Measurements from ENCODE around the gene DUXB.

Gene DUXB

DNA sequence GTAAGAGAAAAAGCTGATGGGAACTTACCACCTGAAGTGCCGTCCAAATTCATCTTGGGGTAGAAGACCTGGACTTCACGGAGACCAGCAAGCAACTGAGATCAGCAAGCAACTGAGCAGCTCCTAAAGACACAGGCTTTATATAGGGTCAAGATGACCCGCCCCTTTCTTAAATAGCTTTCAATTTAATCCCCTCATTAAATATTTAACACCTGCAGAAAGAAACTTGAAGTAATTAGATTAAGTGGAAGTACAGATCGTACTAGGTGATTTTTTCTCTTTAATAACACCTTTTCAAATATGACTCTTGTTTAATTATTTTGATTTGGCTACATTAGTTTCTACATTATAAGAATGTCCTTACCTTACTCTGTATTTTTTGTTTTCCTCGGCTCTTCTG, 25.1 kb upstream of the DUXB start, which contains the start of gene CPHXL:
CPHXL (minus strand) TSS at position 101 of the 400 bp plus-strand sequence; CDS start at position 53, 48 bp downstream.
- no peaks in the 10 kb centered on the region for H3K9me3 ChIP-seq (ENCODE audit: control insufficient read depth, insufficient read depth, low read depth, low read length)
- H3K36me3 ChIP-seq (ENCODE audit: control insufficient read depth in 2 of 2, insufficient read depth in 1 of 2, low read length in 2 of 2), result no peaks in the 10 kb centered on the region
- no peak within 1 kb of the TSS for H3K4me3 ChIP-seq (ENCODE audit: low read depth, low read length)
- ChIA-PET POLR2A (no interaction called here), CTCF (no interaction called here)
- H3K4me1 ChIP-seq (ENCODE audit: control insufficient read depth, insufficient read depth, low read length), result no peaks in the 10 kb centered on the region
- no peak within 1 kb of the TSS for H3K27ac ChIP-seq (ENCODE audit: extremely low read depth, low read depth, low read length)
- TF ChIP-seq WT1 (tag by site-specific recombination; IDR thresholded peaks at IDR 0.05) (no peak), YY2 (tag by site-specific recombination; IDR thresholded peaks at IDR 0.05) (no peak), ZNF621 (tag by site-specific recombination; IDR thresholded peaks at IDR 0.05) (no peak), MZF1 (tag by site-specific recombination; IDR thresholded peaks at IDR 0.05; ENCODE audit: borderline replicate concordance) (no peak), ZNF623 (tag by site-specific recombination; IDR thresholded peaks at IDR 0.05) (no peak), ZNF292 (tag by site-specific recombination; IDR thresholded peaks at IDR 0.05; ENCODE audit: borderline replicate concordance, low read depth) (no peak), HOXD13 (CRISPR knock-in tag; IDR thresholded peaks at IDR 0.05; ENCODE audit: borderline replicate concordance) (no peak), ZNF16 (tag by site-specific recombination; IDR thresholded peaks at IDR 0.05; ENCODE audit: low read depth) (no peak), ZEB2 (tag by site-specific recombination; IDR thresholded peaks at IDR 0.05) (no peak), ZNF175 (tag by site-specific recombination; IDR thresholded peaks at IDR 0.05) (no peak), ZNF335 (tag by site-specific recombination; conservative IDR thresholded peaks at IDR 0.05) (no peak), ZNF501 (tag by site-specific recombination; IDR thresholded peaks at IDR 0.05) (no peak), ZNF473 (tag by site-specific recombination; IDR thresholded peaks at IDR 0.05) (no peak), ZNF24 (tag by site-specific recombination; IDR thresholded peaks at IDR 0.05) (no peak)
- TF ChIP-seq, protein P1, sequence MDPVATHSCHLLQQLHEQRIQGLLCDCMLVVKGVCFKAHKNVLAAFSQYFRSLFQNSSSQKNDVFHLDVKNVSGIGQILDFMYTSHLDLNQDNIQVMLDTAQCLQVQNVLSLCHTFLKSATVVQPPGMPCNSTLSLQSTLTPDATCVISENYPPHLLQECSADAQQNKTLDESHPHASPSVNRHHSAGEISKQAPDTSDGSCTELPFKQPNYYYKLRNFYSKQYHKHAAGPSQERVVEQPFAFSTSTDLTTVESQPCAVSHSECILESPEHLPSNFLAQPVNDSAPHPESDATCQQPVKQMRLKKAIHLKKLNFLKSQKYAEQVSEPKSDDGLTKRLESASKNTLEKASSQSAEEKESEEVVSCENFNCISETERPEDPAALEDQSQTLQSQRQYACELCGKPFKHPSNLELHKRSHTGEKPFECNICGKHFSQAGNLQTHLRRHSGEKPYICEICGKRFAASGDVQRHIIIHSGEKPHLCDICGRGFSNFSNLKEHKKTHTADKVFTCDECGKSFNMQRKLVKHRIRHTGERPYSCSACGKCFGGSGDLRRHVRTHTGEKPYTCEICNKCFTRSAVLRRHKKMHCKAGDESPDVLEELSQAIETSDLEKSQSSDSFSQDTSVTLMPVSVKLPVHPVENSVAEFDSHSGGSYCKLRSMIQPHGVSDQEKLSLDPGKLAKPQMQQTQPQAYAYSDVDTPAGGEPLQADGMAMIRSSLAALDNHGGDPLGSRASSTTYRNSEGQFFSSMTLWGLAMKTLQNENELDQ (tag by site-specific recombination; IDR thresholded peaks at IDR 0.05; ENCODE audit: low read depth), result no peak
- TF ChIP-seq, protein P2, sequence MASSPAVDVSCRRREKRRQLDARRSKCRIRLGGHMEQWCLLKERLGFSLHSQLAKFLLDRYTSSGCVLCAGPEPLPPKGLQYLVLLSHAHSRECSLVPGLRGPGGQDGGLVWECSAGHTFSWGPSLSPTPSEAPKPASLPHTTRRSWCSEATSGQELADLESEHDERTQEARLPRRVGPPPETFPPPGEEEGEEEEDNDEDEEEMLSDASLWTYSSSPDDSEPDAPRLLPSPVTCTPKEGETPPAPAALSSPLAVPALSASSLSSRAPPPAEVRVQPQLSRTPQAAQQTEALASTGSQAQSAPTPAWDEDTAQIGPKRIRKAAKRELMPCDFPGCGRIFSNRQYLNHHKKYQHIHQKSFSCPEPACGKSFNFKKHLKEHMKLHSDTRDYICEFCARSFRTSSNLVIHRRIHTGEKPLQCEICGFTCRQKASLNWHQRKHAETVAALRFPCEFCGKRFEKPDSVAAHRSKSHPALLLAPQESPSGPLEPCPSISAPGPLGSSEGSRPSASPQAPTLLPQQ (tag by site-specific recombination; IDR thresholded peaks at IDR 0.05), result no peak

GRCh38 chr16:75718452-75718851, 17.2 kb upstream of the DUXB start:
- TF ChIP-seq, protein P3, sequence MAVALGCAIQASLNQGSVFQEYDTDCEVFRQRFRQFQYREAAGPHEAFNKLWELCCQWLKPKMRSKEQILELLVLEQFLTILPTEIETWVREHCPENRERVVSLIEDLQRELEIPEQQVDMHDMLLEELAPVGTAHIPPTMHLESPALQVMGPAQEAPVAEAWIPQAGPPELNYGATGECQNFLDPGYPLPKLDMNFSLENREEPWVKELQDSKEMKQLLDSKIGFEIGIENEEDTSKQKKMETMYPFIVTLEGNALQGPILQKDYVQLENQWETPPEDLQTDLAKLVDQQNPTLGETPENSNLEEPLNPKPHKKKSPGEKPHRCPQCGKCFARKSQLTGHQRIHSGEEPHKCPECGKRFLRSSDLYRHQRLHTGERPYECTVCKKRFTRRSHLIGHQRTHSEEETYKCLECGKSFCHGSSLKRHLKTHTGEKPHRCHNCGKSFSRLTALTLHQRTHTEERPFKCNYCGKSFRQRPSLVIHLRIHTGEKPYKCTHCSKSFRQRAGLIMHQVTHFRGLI (tag by site-specific recombination; IDR thresholded peaks at IDR 0.05), result no peak
- TF ChIP-seq PRDM2 (tag by site-specific recombination; IDR thresholded peaks at IDR 0.05; ENCODE audit: borderline replicate concordance), result no peak
- TF ChIP-seq ZNF114 (tag by site-specific recombination; IDR thresholded peaks at IDR 0.05), result no peak
- no peak for TF ChIP-seq ZNF223 (tag by site-specific recombination; IDR thresholded peaks at IDR 0.05)
- TF ChIP-seq BCL11B (tag by site-specific recombination; IDR thresholded peaks at IDR 0.05; ENCODE audit: low read depth), result no peak
- CTCF ChIA-PET, result no interaction called here
- H3K4me1 ChIP-seq (ENCODE audit: control insufficient read depth, insufficient read depth, low read length), result no peaks in the 10 kb centered on the region

More at GRCh38 chr16:75718452-75718851, 17.2 kb upstream of the DUXB start:
- no peaks in the 10 kb centered on the region for H3K9me3 ChIP-seq (ENCODE audit: control insufficient read depth, insufficient read depth, low read depth, low read length)
- no peak overlapping the region for H3K4me3 ChIP-seq (ENCODE audit: low read depth, low read length)
- no peak overlapping the region for H3K27ac ChIP-seq (ENCODE audit: extremely low read depth, low read depth, low read length)
- no peaks in the 10 kb centered on the region for H3K36me3 ChIP-seq (ENCODE audit: control insufficient read depth in 2 of 2, insufficient read depth in 1 of 2, low read length in 2 of 2)
- POLR2A ChIA-PET, result no interaction called here

Data from HEK293 (cell line).